C4-2B (cell line): ENCODE data around the gene SYT10.

Source experiments
- H3K27ac ChIP-seq: fragments of 450-650 bp; 2 replicates; pipeline ENCODE4 v1.5.1; 2017
- CTCF ChIP-seq: fragments of 450-650 bp; conservative IDR thresholded peaks from 2 replicates; pipeline ENCODE4 v1.5.1; 2017; ENCODE audit warnings: mild to moderate bottlenecking
- ZFX ChIP-seq: fragments of 450-650 bp; IDR thresholded peaks from 2 replicates; pipeline ENCODE4 v1.6.1; 2017

Gene SYT10

GRCh38 chr12:33455096-33455495, 15.5 kb upstream of the SYT10 start:
- TF ChIP-seq CTCF (no peak), ZFX (no peak)
- H3K27ac ChIP-seq, result no peak overlapping the region

- no peak for TF ChIP-seq ZFX
- TF ChIP-seq CTCF, result no peak
Measured at GRCh38 chr12:33450480-33450879, 10.9 kb upstream of the SYT10 start.

GRCh38 chr12:33440477-33440876, 858 bp upstream of the SYT10 start:
- no peak overlapping the region for H3K27ac ChIP-seq
- TF ChIP-seq CTCF (no peak), ZFX (no peak)

More at GRCh38 chr12:33450480-33450879, 10.9 kb upstream of the SYT10 start:
- H3K27ac ChIP-seq, result no peak overlapping the region

- TF ChIP-seq ZFX (no peak), CTCF (no peak)
- H3K27ac ChIP-seq, result no peak overlapping the region
Measured at GRCh38 chr12:33438851-33439586, 600 bp downstream of the SYT10 start.

- TF ChIP-seq CTCF (no peak), ZFX (no peak)
- no peak overlapping the region for H3K27ac ChIP-seq
Measured at GRCh38 chr12:33438025-33438772, 1.4 kb downstream of the SYT10 start.

GRCh38 chr12:33437598-33437997, 2.0 kb downstream of the SYT10 start:
- no peak for TF ChIP-seq ZFX
- TF ChIP-seq CTCF, result no peak

GRCh38 chr12:33432992-33433391, 6.6 kb downstream of the SYT10 start:
- no peak overlapping the region for H3K27ac ChIP-seq
- no peak for TF ChIP-seq CTCF
- TF ChIP-seq ZFX, result no peak

More at GRCh38 chr12:33437598-33437997, 2.0 kb downstream of the SYT10 start:
- no peak overlapping the region for H3K27ac ChIP-seq
